ENCODE measurements around the gene KCNN1. TPM values are rescaled to one million over a fixed set of nuclear protein-coding genes. Genes with fewer than 3 reads are reported as not detected.

The KCNN1 gene
- total RNA-seq, 4 donors from 2014 or later: 0.12 to 1.0 (median 0.88) TPM; not detected in 1

- no peak for TF ChIP-seq CTCF (IDR thresholded peaks at IDR 0.05)
- no peak for DNase-seq (ENCODE audit: low spot score)
- no peak for ATAC-seq (ENCODE audit: low FRiP score)
Measured at GRCh38 chr19:17948931-17949930, 17.7 kb upstream of the KCNN1 start.

- DNase-seq (ENCODE audit: low spot score): no peak
- no peak for ATAC-seq (ENCODE audit: low FRiP score)
- TF ChIP-seq CTCF (IDR thresholded peaks at IDR 0.05): no peak
Measured at GRCh38 chr19:17949956-17950309, 17.0 kb upstream of the KCNN1 start.

GRCh38 chr19:17950310-17951156 lies 16.4 kb upstream of the KCNN1 start:
- no peak for TF ChIP-seq CTCF (IDR thresholded peaks at IDR 0.05)
- DNase-seq (ENCODE audit: low spot score): no peak
- no peak for ATAC-seq (ENCODE audit: low FRiP score)

- DNase-seq (ENCODE audit: low spot score): no peak
- no peak for TF ChIP-seq CTCF (IDR thresholded peaks at IDR 0.05)
- ATAC-seq (ENCODE audit: low FRiP score): no peak
Measured at GRCh38 chr19:17951157-17951989, 15.5 kb upstream of the KCNN1 start.

GRCh38 chr19:17951990-17952976 lies 14.6 kb upstream of the KCNN1 start:
- DNase-seq (ENCODE audit: low spot score) (no peak), ATAC-seq (ENCODE audit: low FRiP score) (no peak)
- TF ChIP-seq CTCF (IDR thresholded peaks at IDR 0.05): no peak

All from omental fat pad (tissue), 4 donors.